Raji (cell line): ENCODE measurements around the gene AQP2.

Experiments used
- POLR2A ChIP-seq: IDR thresholded peaks from 2 replicates; pipeline ENCODE4 v1.6.1; 2011; ENCODE audit warnings: low read depth, low read length, control low read depth; ENCODE audit not compliant: insufficient read depth

The AQP2 gene

GRCh38 chr12:49950273-49951251 lies at the start of gene AQP2:
Gene AQP2, plus strand, starts transcription at chr12:49950737. Its CDS starts 94 bp downstream, at chr12:49950831.
- TF ChIP-seq POLR2A, result no peak

- no peak for TF ChIP-seq POLR2A
Observed at GRCh38 chr12:49901026-49901425, 49.5 kb upstream of the AQP2 start.

- no peak for TF ChIP-seq POLR2A
Observed at GRCh38 chr12:49901986-49902385, 48.6 kb upstream of the AQP2 start.

GRCh38 chr12:49902399-49903350 lies 47.9 kb upstream of the AQP2 start:
- no peak for TF ChIP-seq POLR2A

- TF ChIP-seq POLR2A, result no peak
Observed at GRCh38 chr12:49903351-49903699, 47.2 kb upstream of the AQP2 start.

GRCh38 chr12:49903700-49904423 lies 46.7 kb upstream of the AQP2 start, which contains the start of gene FAIM2:
Gene FAIM2, minus strand, starts transcription at chr12:49903900. Its CDS starts 108 bp downstream, at chr12:49903792.
- no peak for TF ChIP-seq POLR2A

GRCh38 chr12:49904601-49905000 lies 45.9 kb upstream of the AQP2 start:
- TF ChIP-seq POLR2A, result no peak

- TF ChIP-seq POLR2A, result no peak
Observed at GRCh38 chr12:49905718-49906314, 44.7 kb upstream of the AQP2 start.

- TF ChIP-seq POLR2A, result no peak
Observed at GRCh38 chr12:49907352-49907751, 43.2 kb upstream of the AQP2 start.

GRCh38 chr12:49909356-49909755 lies 41.2 kb upstream of the AQP2 start:
- no peak for TF ChIP-seq POLR2A

GRCh38 chr12:49909826-49910225 lies 40.7 kb upstream of the AQP2 start:
- no peak for TF ChIP-seq POLR2A

- TF ChIP-seq POLR2A, result no peak
Observed at GRCh38 chr12:49910331-49911212, 40.0 kb upstream of the AQP2 start.

- TF ChIP-seq POLR2A, result no peak
Observed at GRCh38 chr12:49911213-49911605, 39.3 kb upstream of the AQP2 start.

- no peak for TF ChIP-seq POLR2A
Observed at GRCh38 chr12:49912345-49913255, 37.9 kb upstream of the AQP2 start.
